GM08714 (cell line): Measurements from ENCODE around the gene HMX2.
"Not testable (repeated sequence)": the region's sequence is repeated elsewhere in the genome, so short reads cannot be mapped to it uniquely, and the experiment has no call there.

Experiments
- H3K4me3 ChIP-seq: fragments of 200-500 bp; sonication (Bioruptor generic); 2 replicates; pipeline ENCODE4 v1.5.1; 2014; ENCODE audit warnings: mild to moderate bottlenecking, low read length, inconsistent platforms
- ZNF274 ChIP-seq: IDR thresholded peaks from 2 replicates; pipeline ENCODE4 v1.6.1; 2012; ENCODE audit warnings: mild to moderate bottlenecking, low read depth, low read length

Gene HMX2

DNA sequence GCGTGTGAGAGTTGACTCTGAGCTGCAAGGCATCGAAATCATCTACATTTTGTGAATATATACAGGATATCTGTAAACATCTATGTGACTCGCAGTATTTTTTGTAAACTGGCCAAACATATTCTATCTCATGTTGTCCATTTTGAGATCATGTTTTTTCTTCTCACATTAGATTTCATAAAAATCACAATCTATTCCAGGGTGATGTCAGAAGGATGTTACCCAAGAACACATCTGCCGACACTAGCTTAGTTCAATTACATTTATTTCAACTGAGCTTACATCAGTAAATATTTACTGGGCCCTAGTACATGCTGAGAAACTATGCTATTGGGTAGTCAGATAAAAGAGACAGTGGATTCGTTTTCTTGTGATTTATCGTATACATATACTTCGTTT lies 3.8 kb downstream of the HMX2 start:
- H3K4me3 ChIP-seq, result no peak overlapping the region; the same call in 1 of the 2 replicates
- TF ChIP-seq ZNF274, result no peak

DNA sequence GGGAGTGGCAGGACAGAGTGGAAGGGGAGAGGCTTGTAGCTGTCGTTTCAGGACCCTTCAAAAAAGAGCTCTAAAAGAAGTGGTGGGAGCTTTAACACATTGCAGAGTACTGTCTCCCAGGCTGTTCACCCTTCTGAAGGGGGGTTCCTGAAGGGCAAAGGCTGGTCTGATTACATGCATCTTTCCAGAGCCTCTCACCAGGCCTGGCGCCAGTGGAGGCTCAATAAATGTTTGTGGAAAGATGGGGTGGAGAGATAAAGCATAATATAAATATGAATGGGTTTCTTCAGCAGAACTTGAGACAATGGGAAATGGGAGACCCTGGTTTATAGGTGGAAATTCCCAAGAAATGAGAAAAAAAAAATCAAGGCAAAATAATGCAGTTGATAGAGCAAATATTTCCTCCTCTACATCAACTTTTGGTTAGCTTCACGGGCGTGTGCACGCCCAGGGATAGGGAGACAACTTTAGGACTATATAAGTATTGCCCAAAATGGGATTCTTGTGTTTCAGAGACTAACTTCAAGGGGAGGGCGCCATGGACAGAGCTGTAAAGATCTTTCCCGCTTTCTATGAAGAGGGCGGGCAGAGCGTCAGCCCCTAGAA lies 5.7 kb downstream of the HMX2 start:
- TF ChIP-seq ZNF274, result no peak
- H3K4me3 ChIP-seq, result no peak overlapping the region

- H3K4me3 ChIP-seq, result peak within 1 kb of the TSS; percentile 87
- no peak for TF ChIP-seq ZNF274
Observed at GRCh38 chr10:123154092-123154710, 6.3 kb downstream of the HMX2 start, which contains the start of gene BUB3. BUB3 (plus strand) TSS chr10:123154402; CDS start chr10:123154918, 516 bp downstream.

- peak overlapping the region; percentile 87 for H3K4me3 ChIP-seq
- TF ChIP-seq ZNF274, result no peak
Observed at GRCh38 chr10:123154711-123155505, 7.0 kb downstream of the HMX2 start.

DNA sequence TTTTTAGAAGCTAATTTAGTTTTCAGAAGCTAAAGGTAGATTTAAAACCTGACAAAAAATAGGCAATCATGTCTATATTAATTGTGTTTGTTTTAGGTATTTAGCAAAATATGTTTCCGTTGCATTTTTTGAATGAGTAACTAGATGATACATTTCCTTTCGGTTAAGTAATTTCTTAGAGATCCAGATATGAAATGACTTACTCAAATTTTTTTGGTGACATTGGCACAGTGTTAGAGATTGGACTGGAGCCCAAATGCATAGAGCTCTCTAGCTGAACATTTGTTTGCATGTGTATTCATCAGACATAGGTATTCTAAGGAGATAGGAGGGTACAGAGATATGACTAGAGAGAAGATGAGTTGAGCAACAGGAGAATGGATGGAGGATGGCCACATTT lies 8.1 kb downstream of the HMX2 start:
- peak overlapping the region; percentile 87; the same call in 1 of the 2 replicates for H3K4me3 ChIP-seq
- TF ChIP-seq ZNF274, result no peak

- no peak for TF ChIP-seq ZNF274
- no peak overlapping the region; the same call in 1 of the 2 replicates for H3K4me3 ChIP-seq
Observed at GRCh38 chr10:123157210-123157609, 9.3 kb downstream of the HMX2 start.

DNA sequence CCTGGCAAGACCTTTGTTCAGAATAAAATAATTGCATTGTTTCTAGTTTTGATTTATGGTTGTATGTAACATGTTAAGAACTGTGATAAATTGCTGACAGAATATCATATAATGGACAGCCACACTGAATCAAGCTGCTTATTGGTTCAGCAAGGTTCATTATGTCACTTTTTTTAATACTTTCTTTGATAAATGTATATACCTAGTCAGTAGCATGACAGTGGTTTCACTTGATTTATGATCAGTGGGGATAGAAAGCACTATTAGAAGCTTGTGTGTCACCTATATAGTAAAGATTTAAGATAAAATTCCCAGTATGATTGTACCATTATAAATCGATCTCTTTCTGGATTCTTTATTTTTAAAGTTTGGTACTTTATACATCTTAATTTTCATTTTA lies 10.7 kb downstream of the HMX2 start:
- no peak overlapping the region; the same call in 1 of the 2 replicates for H3K4me3 ChIP-seq
- TF ChIP-seq ZNF274, result no peak

- H3K4me3 ChIP-seq, result no peak overlapping the region
- no peak for TF ChIP-seq ZNF274
Observed at GRCh38 chr10:123160311-123160980, 12.5 kb downstream of the HMX2 start.

DNA sequence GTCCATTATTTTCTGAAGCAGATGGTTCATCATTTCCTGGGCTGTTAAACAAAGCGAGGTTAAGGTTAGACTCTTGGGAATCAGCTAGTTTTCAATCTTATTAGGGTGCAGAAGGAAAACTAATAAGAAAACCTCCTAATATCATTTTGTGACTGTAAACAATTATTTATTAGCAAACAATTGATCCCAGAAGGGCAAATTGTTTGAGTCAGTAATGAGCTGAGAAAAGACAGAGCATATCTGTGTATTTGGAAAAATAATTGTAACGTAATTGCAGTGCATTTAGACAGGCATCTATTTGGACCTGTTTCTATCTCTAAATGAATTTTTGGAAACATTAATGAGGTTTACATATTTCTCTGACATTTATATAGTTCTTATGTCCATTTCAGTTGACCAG lies 16.4 kb downstream of the HMX2 start:
- no peak overlapping the region for H3K4me3 ChIP-seq
- TF ChIP-seq ZNF274, result no peak

DNA sequence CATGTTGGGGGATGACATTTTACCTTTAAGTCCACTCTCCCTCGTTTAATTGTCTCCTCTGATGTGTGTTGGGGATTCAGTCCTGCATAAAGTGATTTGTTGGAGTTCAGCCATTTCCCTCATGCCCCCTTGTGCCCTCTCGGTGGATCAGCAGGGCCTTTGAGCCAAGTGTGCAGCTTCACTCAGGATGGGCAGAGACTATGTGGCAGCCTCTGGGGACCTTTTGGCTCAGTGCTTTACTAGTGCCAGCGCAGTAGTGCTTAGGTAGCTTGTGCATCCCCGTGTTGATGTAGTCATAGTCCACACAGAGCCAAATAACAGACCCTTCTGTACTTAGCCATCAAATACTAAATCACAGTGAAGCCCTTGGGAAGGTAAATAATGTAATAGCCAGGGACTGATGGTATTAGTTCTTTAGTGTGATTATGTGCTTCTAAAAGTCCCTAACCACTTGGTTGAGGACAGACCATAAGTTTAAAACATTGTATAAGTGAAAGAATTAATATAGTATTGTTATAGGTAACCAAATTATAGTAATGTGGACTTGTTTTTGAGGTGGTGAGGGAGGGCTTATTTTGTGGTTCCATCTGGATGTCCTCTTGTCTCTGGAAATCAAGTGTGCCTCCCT lies 17.6 kb downstream of the HMX2 start:
- no peak overlapping the region for H3K4me3 ChIP-seq
- no peak for TF ChIP-seq ZNF274

GRCh38 chr10:123166618-123167017 lies 18.7 kb downstream of the HMX2 start:
- no peak for TF ChIP-seq ZNF274
- no peak overlapping the region for H3K4me3 ChIP-seq

DNA sequence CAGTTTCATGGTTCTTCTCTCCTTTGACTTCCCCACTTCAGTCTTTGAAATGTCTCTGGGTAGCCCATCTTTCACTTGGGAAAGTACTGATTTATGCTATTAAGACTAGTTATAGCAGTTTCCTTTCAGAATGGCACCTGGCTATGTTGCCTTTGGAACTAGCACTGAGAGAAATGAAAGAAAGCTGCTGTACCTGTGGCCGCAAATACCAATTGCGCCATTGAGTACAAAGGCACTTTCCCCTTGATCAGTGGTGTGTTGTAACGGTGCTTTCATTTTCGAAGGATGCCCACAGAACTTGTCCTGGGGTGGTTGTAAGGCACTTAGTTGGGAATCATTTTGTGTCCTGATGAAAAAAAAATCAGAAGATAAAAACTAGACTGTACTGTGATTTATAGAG lies 23.0 kb downstream of the HMX2 start:
- TF ChIP-seq ZNF274, result no peak
- H3K4me3 ChIP-seq, result no peak overlapping the region

- H3K4me3 ChIP-seq, result not testable (repeated sequence)
Observed at GRCh38 chr10:123171616-123172015, 23.7 kb downstream of the HMX2 start.
